OCI-LY1 (cell line): ENCODE results near the gene GNS.

Experiments used
- H2AFZ ChIP-seq: fragments of 200-600 bp; sonication (generic), shearing (Covaris generic); 2 replicates; pipeline ENCODE4 v1.6.0; 2014; ENCODE audit warnings: antibody characterized with exemption, mild to moderate bottlenecking, low read length
- H3F3A ChIP-seq: fragments of 200-600 bp; sonication (generic), shearing (Covaris generic); 2 replicates; pipeline ENCODE4 v1.6.0; 2014; ENCODE audit warnings: mild to moderate bottlenecking, antibody characterized with exemption, low read length, moderate library complexity; ENCODE audit not compliant: insufficient read depth
- H3K27ac ChIP-seq: fragments of 200-600 bp; sonication (generic); 2 replicates; pipeline ENCODE4 v1.5.1; 2014; ENCODE audit warnings: low read length, mixed run types, mild to moderate bottlenecking, low read depth; ENCODE audit not compliant: poor library complexity, severe bottlenecking
- H3K27me3 ChIP-seq: fragments of 200-600 bp; sonication (generic); 2 replicates; pipeline ENCODE4 v1.6.0; 2014; ENCODE audit warnings: antibody characterized with exemption, mild to moderate bottlenecking, low read length, moderate library complexity; ENCODE audit not compliant: insufficient read depth
- H3K36me3 ChIP-seq: fragments of 200-600 bp; sonication (generic); 2 replicates; pipeline ENCODE4 v1.6.1; 2014; ENCODE audit warnings: mild to moderate bottlenecking, antibody characterized with exemption, low read length, moderate library complexity, mixed read lengths; ENCODE audit not compliant: insufficient read depth
- H3K4me1 ChIP-seq: fragments of 200-600 bp; sonication (generic); 2 replicates; pipeline ENCODE4 v1.5.1; 2014; ENCODE audit warnings: mild to moderate bottlenecking, low read length, moderate library complexity; ENCODE audit not compliant: insufficient read depth, severe bottlenecking
- H3K4me2 ChIP-seq: fragments of 200-600 bp; sonication (generic), shearing (Covaris generic); 2 replicates; pipeline ENCODE4 v1.6.1; 2014; ENCODE audit warnings: low read length
- H3K4me3 ChIP-seq: fragments of 200-600 bp; sonication (generic); 2 replicates; pipeline ENCODE4 v1.5.1; 2014; ENCODE audit warnings: low read length, low read depth, mild to moderate bottlenecking, mixed read lengths; ENCODE audit not compliant: poor library complexity, severe bottlenecking
- H3K79me2 ChIP-seq: fragments of 200-600 bp; shearing (Covaris generic); 2 replicates; pipeline ENCODE4 v1.6.1; 2016; ENCODE audit warnings: mixed run types, low read length, mixed read lengths; ENCODE audit not compliant: insufficient read depth
- H3K9ac ChIP-seq: fragments of 200-600 bp; sonication (generic), shearing (Covaris generic); 2 replicates; pipeline ENCODE4 v1.6.1; 2014; ENCODE audit warnings: mild to moderate bottlenecking, low read length, mixed read lengths
- H3K9me2 ChIP-seq: fragments of 200-600 bp; sonication (generic), shearing (Covaris generic); 2 replicates; pipeline ENCODE4 v1.6.1; 2014; ENCODE audit warnings: low read depth, mild to moderate bottlenecking, low read length, mixed read lengths
- H3K9me3 ChIP-seq: fragments of 200-600 bp; shearing (Covaris generic); 2 replicates; pipeline ENCODE4 v1.6.1; 2014; ENCODE audit warnings: low read length, mixed read lengths
- H4K20me1 ChIP-seq: fragments of 200-600 bp; sonication (generic), shearing (Covaris generic); 2 replicates; pipeline ENCODE4 v1.6.0; 2016; ENCODE audit warnings: mild to moderate bottlenecking, low read length; ENCODE audit not compliant: insufficient read depth
- EZH2 ChIP-seq: fragments of 200-600 bp; sonication (generic), shearing (Covaris generic); IDR thresholded peaks from 2 replicates; pipeline ENCODE4 v1.8.0; 2017; ENCODE audit warnings: borderline replicate concordance, mixed run types, mild to moderate bottlenecking, antibody characterized with exemption, low read length, moderate library complexity, mixed read lengths
- TF ChIP-seq, protein P1 (sequence below): fragments of 200-600 bp; sonication (generic), shearing (Covaris generic); IDR thresholded peaks from 2 replicates; pipeline ENCODE4 v1.5.1; 2017; ENCODE audit warnings: mild to moderate bottlenecking, antibody characterized with exemption, low read length, moderate library complexity, mixed read lengths

The GNS gene

DNA sequence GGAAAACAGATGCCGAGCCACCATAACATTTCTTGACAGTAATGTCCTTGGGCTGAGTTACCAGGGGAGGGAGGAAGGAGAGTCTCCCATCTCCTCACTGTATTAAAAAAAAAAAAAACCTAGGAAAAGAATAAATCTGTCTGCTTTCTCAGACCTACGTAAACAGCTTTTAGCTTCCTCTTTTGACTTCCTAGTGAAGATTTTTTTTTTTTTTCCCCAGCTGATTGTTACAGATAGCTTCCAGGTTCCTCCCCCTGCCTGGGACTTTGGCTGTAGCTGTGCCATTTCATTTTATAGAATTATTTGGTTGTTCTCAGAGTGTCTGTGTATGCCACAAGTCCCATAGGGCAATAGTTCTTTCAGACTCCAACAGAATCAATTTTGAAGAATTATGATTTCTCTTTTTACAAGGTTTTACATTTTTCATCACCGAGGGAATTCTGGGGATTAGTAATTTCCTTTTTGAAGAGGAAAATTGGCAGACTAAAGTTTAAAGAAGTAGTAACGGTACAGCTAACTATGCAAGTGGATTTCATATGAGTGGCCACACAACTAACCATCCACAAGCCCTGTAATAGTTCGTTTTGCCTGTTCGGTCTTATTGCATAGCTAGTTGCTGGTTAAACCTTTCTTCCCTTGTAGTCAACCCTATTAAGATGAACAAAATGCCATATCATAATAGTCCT is 23.1 kb upstream of the GNS start:
- H4K20me1 ChIP-seq, result no peaks in the 10 kb centered on the region
- no peaks in the 10 kb centered on the region for H3K36me3 ChIP-seq
- no peak for TF ChIP-seq EZH2
- TF ChIP-seq, protein P1, sequence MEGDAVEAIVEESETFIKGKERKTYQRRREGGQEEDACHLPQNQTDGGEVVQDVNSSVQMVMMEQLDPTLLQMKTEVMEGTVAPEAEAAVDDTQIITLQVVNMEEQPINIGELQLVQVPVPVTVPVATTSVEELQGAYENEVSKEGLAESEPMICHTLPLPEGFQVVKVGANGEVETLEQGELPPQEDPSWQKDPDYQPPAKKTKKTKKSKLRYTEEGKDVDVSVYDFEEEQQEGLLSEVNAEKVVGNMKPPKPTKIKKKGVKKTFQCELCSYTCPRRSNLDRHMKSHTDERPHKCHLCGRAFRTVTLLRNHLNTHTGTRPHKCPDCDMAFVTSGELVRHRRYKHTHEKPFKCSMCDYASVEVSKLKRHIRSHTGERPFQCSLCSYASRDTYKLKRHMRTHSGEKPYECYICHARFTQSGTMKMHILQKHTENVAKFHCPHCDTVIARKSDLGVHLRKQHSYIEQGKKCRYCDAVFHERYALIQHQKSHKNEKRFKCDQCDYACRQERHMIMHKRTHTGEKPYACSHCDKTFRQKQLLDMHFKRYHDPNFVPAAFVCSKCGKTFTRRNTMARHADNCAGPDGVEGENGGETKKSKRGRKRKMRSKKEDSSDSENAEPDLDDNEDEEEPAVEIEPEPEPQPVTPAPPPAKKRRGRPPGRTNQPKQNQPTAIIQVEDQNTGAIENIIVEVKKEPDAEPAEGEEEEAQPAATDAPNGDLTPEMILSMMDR, result no peak
- H3K9me2 ChIP-seq, result no peaks in the 10 kb centered on the region
- H3K27me3 ChIP-seq, result peaks cover 3% of the 10 kb centered on the region
- no peaks in the 10 kb centered on the region; the same call in 1 of the 2 replicates for H3F3A ChIP-seq
- H3K4me2 ChIP-seq, result no peak overlapping the region
- peaks cover 18% of the 10 kb centered on the region for H3K4me1 ChIP-seq
- no peak overlapping the region for H2AFZ ChIP-seq
- no peak overlapping the region for H3K4me3 ChIP-seq
- H3K9me3 ChIP-seq, result no peaks in the 10 kb centered on the region
- H3K79me2 ChIP-seq, result no peaks in the 10 kb centered on the region
- no peak overlapping the region for H3K27ac ChIP-seq
- H3K9ac ChIP-seq, result no peak overlapping the region

DNA sequence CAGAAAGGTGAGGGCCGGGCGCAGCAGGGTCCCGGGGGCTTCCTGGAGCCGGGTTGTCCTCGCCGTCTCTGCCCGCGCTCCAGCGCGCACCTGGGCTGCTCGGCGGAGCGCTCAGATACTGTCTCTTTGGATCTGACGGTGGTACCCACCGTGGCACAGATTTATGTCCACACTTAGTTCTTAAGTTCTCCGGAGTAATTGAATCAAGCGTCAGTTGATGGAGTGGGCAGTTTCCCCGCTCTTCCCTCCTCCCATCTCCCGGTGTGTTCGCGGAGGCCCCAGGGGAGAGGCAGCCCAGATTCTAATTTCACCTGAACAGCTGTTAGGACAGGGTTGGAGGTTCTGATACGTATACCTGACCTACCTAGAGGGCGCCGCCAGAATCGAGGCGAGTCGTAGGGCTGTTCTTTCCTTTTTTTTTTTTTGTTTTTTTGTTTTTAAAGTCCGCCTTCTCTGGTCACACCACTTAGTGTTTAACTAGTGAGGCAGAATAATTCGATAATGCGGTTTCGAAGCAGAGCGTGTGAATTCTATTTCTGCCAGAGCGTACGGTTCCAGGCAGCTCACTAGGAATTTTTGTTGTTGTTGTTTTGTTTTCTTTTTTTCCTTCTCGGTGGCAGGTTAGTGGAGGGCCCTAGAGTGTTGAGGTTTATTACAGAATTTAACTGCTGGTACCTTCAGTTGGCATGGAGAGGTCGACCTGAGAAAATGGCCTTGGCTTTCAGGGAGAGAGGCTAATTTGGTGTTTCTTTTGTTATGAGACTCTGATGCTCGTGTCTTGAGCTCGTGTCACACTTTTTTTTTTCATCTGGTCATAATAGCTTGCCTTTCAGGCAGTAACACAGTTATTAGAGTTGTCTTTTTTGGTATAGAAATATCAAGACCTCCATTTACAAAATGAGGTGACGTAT is 22.3 kb upstream of the GNS start:
- peak overlapping the region; percentile 70 for H3K4me2 ChIP-seq
- H3K9ac ChIP-seq, result no peak overlapping the region
- no peaks in the 10 kb centered on the region for H3K36me3 ChIP-seq
- no peak overlapping the region for H2AFZ ChIP-seq
- no peaks in the 10 kb centered on the region for H3K79me2 ChIP-seq
- no peaks in the 10 kb centered on the region for H3K9me3 ChIP-seq
- peaks cover 18% of the 10 kb centered on the region for H3K4me1 ChIP-seq
- H3K9me2 ChIP-seq, result no peaks in the 10 kb centered on the region
- no peaks in the 10 kb centered on the region for H4K20me1 ChIP-seq
- no peak for TF ChIP-seq EZH2
- TF ChIP-seq, protein P1, result no peak
- no peak overlapping the region for H3K27ac ChIP-seq
- H3F3A ChIP-seq, result no peaks in the 10 kb centered on the region; the same call in 1 of the 2 replicates
- peaks cover 3% of the 10 kb centered on the region for H3K27me3 ChIP-seq
- peak overlapping the region; percentile 57 for H3K4me3 ChIP-seq

DNA sequence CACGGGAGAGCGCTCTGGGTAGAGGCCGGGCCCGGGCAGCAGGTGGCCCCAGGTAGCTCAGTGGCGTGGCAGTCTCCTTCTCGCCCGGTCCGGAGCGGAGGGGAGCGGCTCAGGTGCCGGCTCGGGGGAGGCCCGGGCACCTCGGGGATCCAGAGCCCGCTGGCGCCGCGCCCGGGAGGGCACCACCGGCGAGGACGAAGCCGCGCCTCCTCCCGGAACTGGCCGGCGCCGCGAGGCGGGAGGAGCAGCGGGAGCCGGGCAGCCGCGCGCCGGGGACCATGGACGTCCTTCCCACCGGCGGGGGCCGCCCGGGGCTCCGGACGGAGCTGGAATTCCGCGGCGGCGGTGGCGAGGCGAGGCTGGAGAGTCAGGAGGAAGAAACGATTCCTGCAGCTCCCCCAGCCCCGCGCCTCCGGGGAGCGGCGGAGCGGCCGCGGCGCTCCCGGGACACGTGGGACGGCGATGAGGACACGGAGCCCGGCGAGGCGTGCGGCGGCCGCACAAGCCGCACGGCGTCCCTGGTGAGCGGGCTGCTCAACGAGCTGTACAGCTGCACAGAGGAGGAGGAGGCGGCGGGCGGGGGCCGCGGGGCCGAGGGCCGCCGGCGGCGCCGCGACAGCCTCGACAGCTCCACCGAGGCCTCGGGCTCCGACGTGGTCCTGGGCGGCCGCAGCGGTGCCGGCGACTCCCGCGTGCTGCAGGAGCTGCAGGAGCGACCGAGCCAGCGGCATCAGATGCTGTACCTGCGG is 21.5 kb upstream of the GNS start:
- Histone ChIP-seq H4K20me1 (no peaks in the 10 kb centered on the region), H2AFZ (no peak overlapping the region), H3K27me3 (peaks cover 3% of the 10 kb centered on the region)

More for the DNA sequence above, 21.5 kb upstream of the GNS start:
- Histone ChIP-seq H3K4me3 (peak overlapping the region; percentile 57), H3F3A (no peaks in the 10 kb centered on the region; the same call in 1 of the 2 replicates), H3K9ac (no peak overlapping the region), H3K9me2 (no peaks in the 10 kb centered on the region), H3K79me2 (no peaks in the 10 kb centered on the region), H3K4me2 (peak overlapping the region; percentile 70), H3K36me3 (no peaks in the 10 kb centered on the region; the same call in 1 of the 2 replicates), H3K4me1 (peaks cover 18% of the 10 kb centered on the region), H3K27ac (no peak overlapping the region), H3K9me3 (no peaks in the 10 kb centered on the region)
- TF ChIP-seq, protein P1, result no peak
- no peak for TF ChIP-seq EZH2
